Measurements from ENCODE around the gene TLE7.

The TLE7 gene

GRCh38 chr16:71424626-71425025, 17.2 kb downstream of the TLE7 start:
- TF ChIP-seq JUND (IDR thresholded peaks at IDR 0.05; ENCODE audit: low read depth): no peak
- no peak for DNase-seq (ENCODE audit: low read depth in 1 of 2, low spot score in 1 of 2)
- in situ Hi-C loops (cut with HindIII; ENCODE audit: low pct_unique_long_range_greater_than_20kb, low sequenced_read_pairs): no loop called here

GRCh38 chr16:71423865-71424264, 18.0 kb downstream of the TLE7 start:
- no peak for TF ChIP-seq JUND (IDR thresholded peaks at IDR 0.05; ENCODE audit: low read depth)
- in situ Hi-C loops (cut with HindIII; ENCODE audit: low pct_unique_long_range_greater_than_20kb, low sequenced_read_pairs): no loop called here
- no peak for DNase-seq (ENCODE audit: low read depth in 1 of 2, low spot score in 1 of 2)

- DNase-seq (ENCODE audit: low read depth in 1 of 2, low spot score in 1 of 2): no peak
- TF ChIP-seq JUND (IDR thresholded peaks at IDR 0.05; ENCODE audit: low read depth): no peak
- in situ Hi-C loops (cut with HindIII; ENCODE audit: low pct_unique_long_range_greater_than_20kb, low sequenced_read_pairs): no loop called here
These were observed 18.8 kb downstream of the TLE7 start for GRCh38 chr16:71423016-71423415.

GRCh38 chr16:71421911-71422310, 19.9 kb downstream of the TLE7 start:
- peak; percentile 42 to 44 for DNase-seq (ENCODE audit: low read depth in 1 of 2, low spot score in 1 of 2)
- in situ Hi-C loops (cut with HindIII; ENCODE audit: low pct_unique_long_range_greater_than_20kb, low sequenced_read_pairs): no loop called here
- no peak for TF ChIP-seq JUND (IDR thresholded peaks at IDR 0.05; ENCODE audit: low read depth)

GRCh38 chr16:71414038-71414437, 27.8 kb downstream of the TLE7 start:
- DNase-seq (ENCODE audit: low read depth in 1 of 2, low spot score in 1 of 2): no peak
- in situ Hi-C loops (cut with HindIII; ENCODE audit: low pct_unique_long_range_greater_than_20kb, low sequenced_read_pairs): no loop called here
- TF ChIP-seq JUND (IDR thresholded peaks at IDR 0.05; ENCODE audit: low read depth): no peak

- TF ChIP-seq JUND (IDR thresholded peaks at IDR 0.05; ENCODE audit: low read depth): no peak
- in situ Hi-C loops (cut with HindIII; ENCODE audit: low pct_unique_long_range_greater_than_20kb, low sequenced_read_pairs): no loop called here
- no peak for DNase-seq (ENCODE audit: low read depth in 1 of 2, low spot score in 1 of 2)
These were observed 28.5 kb downstream of the TLE7 start for GRCh38 chr16:71413341-71413740.

GRCh38 chr16:71412270-71413160, 29.3 kb downstream of the TLE7 start:
- DNase-seq (ENCODE audit: low read depth in 1 of 2, low spot score in 1 of 2): peak; percentile 86 to 90
- TF ChIP-seq JUND (IDR thresholded peaks at IDR 0.05; ENCODE audit: low read depth): no peak
- in situ Hi-C loops (cut with HindIII; ENCODE audit: low pct_unique_long_range_greater_than_20kb, low sequenced_read_pairs): no loop called here

- in situ Hi-C loops (cut with HindIII; ENCODE audit: low pct_unique_long_range_greater_than_20kb, low sequenced_read_pairs): no loop called here
- no peak for TF ChIP-seq JUND (IDR thresholded peaks at IDR 0.05; ENCODE audit: low read depth)
- DNase-seq (ENCODE audit: low read depth in 1 of 2, low spot score in 1 of 2): no peak
These were observed 31.7 kb downstream of the TLE7 start for GRCh38 chr16:71410146-71410545.

GRCh38 chr16:71409011-71409775, 32.7 kb downstream of the TLE7 start:
- TF ChIP-seq JUND (IDR thresholded peaks at IDR 0.05; ENCODE audit: low read depth): no peak
- no peak for DNase-seq (ENCODE audit: low read depth in 1 of 2, low spot score in 1 of 2)
- in situ Hi-C loops (cut with HindIII; ENCODE audit: low pct_unique_long_range_greater_than_20kb, low sequenced_read_pairs): no loop called here

GRCh38 chr16:71408536-71408935, 33.3 kb downstream of the TLE7 start:
- no peak for TF ChIP-seq JUND (IDR thresholded peaks at IDR 0.05; ENCODE audit: low read depth)
- in situ Hi-C loops (cut with HindIII; ENCODE audit: low pct_unique_long_range_greater_than_20kb, low sequenced_read_pairs): no loop called here
- no peak for DNase-seq (ENCODE audit: low read depth in 1 of 2, low spot score in 1 of 2)

GRCh38 chr16:71407731-71408130, 34.1 kb downstream of the TLE7 start:
- DNase-seq (ENCODE audit: low read depth in 1 of 2, low spot score in 1 of 2): no peak
- TF ChIP-seq JUND (IDR thresholded peaks at IDR 0.05; ENCODE audit: low read depth): no peak
- in situ Hi-C loops (cut with HindIII; ENCODE audit: low pct_unique_long_range_greater_than_20kb, low sequenced_read_pairs): no loop called here

- in situ Hi-C loops (cut with HindIII; ENCODE audit: low pct_unique_long_range_greater_than_20kb, low sequenced_read_pairs): no loop called here
- TF ChIP-seq JUND (IDR thresholded peaks at IDR 0.05; ENCODE audit: low read depth): no peak
- no peak for DNase-seq (ENCODE audit: low read depth in 1 of 2, low spot score in 1 of 2)
These were observed 35.1 kb downstream of the TLE7 start for GRCh38 chr16:71406724-71407123.

GRCh38 chr16:71406316-71406715, 35.5 kb downstream of the TLE7 start:
- in situ Hi-C loops (cut with HindIII; ENCODE audit: low pct_unique_long_range_greater_than_20kb, low sequenced_read_pairs): no loop called here
- DNase-seq (ENCODE audit: low read depth in 1 of 2, low spot score in 1 of 2): no peak
- no peak for TF ChIP-seq JUND (IDR thresholded peaks at IDR 0.05; ENCODE audit: low read depth)

All from T47D (cell line).